Measurements from ENCODE around the gene DLX3.
"Not testable (repeated sequence)": the region's sequence is repeated elsewhere in the genome, so short reads cannot be mapped to it uniquely, and the experiment has no call there.

The DLX3 gene

DNA sequence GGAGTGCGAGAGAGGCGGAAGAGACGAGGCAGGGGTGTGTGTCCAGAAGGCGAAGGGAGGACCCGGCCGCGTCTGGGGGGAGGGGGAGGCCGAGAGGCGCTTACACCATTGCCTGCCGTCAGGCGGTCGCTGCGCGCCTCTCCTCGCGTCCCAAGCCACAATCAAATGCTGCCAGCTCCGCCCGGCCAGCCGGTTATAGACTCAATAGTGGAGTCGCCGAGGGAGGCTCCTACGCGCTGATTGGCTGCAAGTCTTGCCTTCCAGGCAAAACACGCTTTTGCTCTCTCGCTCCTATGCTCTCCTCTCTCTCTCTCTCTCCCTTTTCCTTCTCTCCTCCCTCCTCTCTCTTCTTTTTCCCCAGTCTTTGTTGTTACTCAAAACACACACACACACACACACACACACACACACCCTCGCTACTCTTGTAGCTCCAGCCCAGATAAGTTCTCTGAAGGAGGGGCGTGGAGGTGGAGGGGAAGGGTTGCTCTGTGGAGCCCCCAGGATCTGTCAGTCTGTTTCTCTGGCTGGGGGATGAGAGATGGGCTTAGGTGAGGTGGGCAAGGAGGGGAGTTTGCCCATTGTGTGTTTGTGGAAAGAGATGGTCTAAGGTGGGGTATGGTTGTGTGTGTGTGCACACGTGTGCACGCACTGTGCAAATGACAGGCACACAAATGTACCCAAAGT lies at the start of gene DLX3:
Gene DLX3 (minus strand): TSS at position 170 of the 684 bp plus-strand sequence. CDS start 226 bp downstream, outside the sequence.
- Histone ChIP-seq H3K4me1 (ENCODE audit: control insufficient read depth, insufficient read depth, low read length) (peaks cover 11% of the 10 kb centered on the region), H3K36me3 (ENCODE audit: control insufficient read depth, insufficient read depth, low read length) (no peaks in the 10 kb centered on the region), H3K4me3 (ENCODE audit: low read depth, low read length) (peak within 1 kb of the TSS; percentile 66), H3K9ac (ENCODE audit: low read depth, low read length) (no peak within 1 kb of the TSS), H3K9me3 (ENCODE audit: control insufficient read depth, insufficient read depth, low read length) (no peaks in the 10 kb centered on the region), H3K27me3 (ENCODE audit: control insufficient read depth, insufficient read depth, low read length) (peaks cover 97% of the 10 kb centered on the region)

GRCh38 chr17:50044483-50044882 lies 49.5 kb upstream of the DLX3 start:
- H3K4me1 ChIP-seq (ENCODE audit: control insufficient read depth, insufficient read depth, low read length) = no peaks in the 10 kb centered on the region
- H3K27me3 ChIP-seq (ENCODE audit: control insufficient read depth, insufficient read depth, low read length) = no peaks in the 10 kb centered on the region
- H3K36me3 ChIP-seq (ENCODE audit: control insufficient read depth, insufficient read depth, low read length) = no peaks in the 10 kb centered on the region
- H3K9ac ChIP-seq (ENCODE audit: low read depth, low read length) = no peak overlapping the region
- H3K4me3 ChIP-seq (ENCODE audit: low read depth, low read length) = no peak overlapping the region
- no peaks in the 10 kb centered on the region for H3K9me3 ChIP-seq (ENCODE audit: control insufficient read depth, insufficient read depth, low read length)

GRCh38 chr17:50043290-50044148 lies 48.5 kb upstream of the DLX3 start:
- Histone ChIP-seq H3K4me1 (ENCODE audit: control insufficient read depth, insufficient read depth, low read length) (no peaks in the 10 kb centered on the region), H3K9ac (ENCODE audit: low read depth, low read length) (no peak overlapping the region), H3K27me3 (ENCODE audit: control insufficient read depth, insufficient read depth, low read length) (no peaks in the 10 kb centered on the region), H3K36me3 (ENCODE audit: control insufficient read depth, insufficient read depth, low read length) (no peaks in the 10 kb centered on the region), H3K4me3 (ENCODE audit: low read depth, low read length) (no peak overlapping the region), H3K9me3 (ENCODE audit: control insufficient read depth, insufficient read depth, low read length) (no peaks in the 10 kb centered on the region)

GRCh38 chr17:50042211-50042610 lies 47.2 kb upstream of the DLX3 start:
- H3K27me3 ChIP-seq (ENCODE audit: control insufficient read depth, insufficient read depth, low read length) = no peaks in the 10 kb centered on the region
- no peak overlapping the region for H3K9ac ChIP-seq (ENCODE audit: low read depth, low read length)
- H3K9me3 ChIP-seq (ENCODE audit: control insufficient read depth, insufficient read depth, low read length) = no peaks in the 10 kb centered on the region
- H3K4me1 ChIP-seq (ENCODE audit: control insufficient read depth, insufficient read depth, low read length) = no peaks in the 10 kb centered on the region
- no peaks in the 10 kb centered on the region for H3K36me3 ChIP-seq (ENCODE audit: control insufficient read depth, insufficient read depth, low read length)
- no peak overlapping the region for H3K4me3 ChIP-seq (ENCODE audit: low read depth, low read length)

DNA sequence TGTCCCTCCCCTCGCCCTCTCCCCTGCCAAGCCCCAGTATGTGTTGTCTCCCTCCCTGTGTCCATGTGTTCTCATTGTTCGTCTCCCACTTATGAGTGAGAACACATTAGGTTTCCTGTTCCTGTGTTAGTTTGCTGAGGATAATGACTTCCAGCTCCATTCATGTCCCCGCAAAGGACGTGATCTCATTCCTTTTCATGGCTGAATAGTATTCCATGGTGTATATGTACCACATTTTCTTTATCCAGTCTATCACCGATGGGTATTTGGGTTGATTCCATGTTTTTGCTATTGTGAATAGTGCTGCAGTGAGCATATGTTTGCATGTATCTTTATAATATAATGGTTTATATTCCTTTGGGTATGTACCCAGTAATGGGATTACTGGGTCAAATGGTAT lies 45.5 kb upstream of the DLX3 start:
- not testable (repeated sequence) for H3K36me3 ChIP-seq (ENCODE audit: control insufficient read depth, insufficient read depth, low read length); H3K9me3 ChIP-seq (ENCODE audit: control insufficient read depth, insufficient read depth, low read length)

DNA sequence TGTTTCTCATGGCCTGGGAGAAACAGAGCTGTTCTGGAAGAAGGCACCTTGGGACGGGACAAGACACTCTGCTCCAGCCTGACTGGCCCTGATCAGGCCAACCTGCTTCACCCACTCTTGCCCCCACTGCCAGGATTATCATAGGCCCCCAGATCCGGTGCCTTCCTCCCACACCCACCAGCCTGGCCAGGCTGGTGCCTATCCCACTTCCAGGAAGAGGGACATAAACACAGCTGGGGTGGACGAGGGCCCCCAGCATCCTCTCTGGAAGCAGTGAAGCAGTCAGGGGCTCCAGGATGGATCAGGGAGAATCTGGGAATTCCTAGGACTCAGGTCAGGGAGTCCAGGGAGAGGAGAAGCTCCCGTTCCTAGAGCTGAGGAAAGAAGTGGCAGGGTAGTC lies 44.0 kb upstream of the DLX3 start:
- no peaks in the 10 kb centered on the region for H3K27me3 ChIP-seq (ENCODE audit: control insufficient read depth, insufficient read depth, low read length)
- no peak overlapping the region for H3K9ac ChIP-seq (ENCODE audit: low read depth, low read length)
- H3K4me1 ChIP-seq (ENCODE audit: control insufficient read depth, insufficient read depth, low read length) = no peaks in the 10 kb centered on the region
- no peak overlapping the region for H3K4me3 ChIP-seq (ENCODE audit: low read depth, low read length)
- no peaks in the 10 kb centered on the region for H3K36me3 ChIP-seq (ENCODE audit: control insufficient read depth, insufficient read depth, low read length)
- H3K9me3 ChIP-seq (ENCODE audit: control insufficient read depth, insufficient read depth, low read length) = no peaks in the 10 kb centered on the region

More for the DNA sequence above, 45.5 kb upstream of the DLX3 start:
- not testable (repeated sequence) for H3K27me3 ChIP-seq (ENCODE audit: control insufficient read depth, insufficient read depth, low read length); H3K4me1 ChIP-seq (ENCODE audit: control insufficient read depth, insufficient read depth, low read length); H3K4me3 ChIP-seq (ENCODE audit: low read depth, low read length); H3K9ac ChIP-seq (ENCODE audit: low read depth, low read length)

GRCh38 chr17:50037321-50038107 lies 42.5 kb upstream of the DLX3 start:
- Histone ChIP-seq H3K4me3 (ENCODE audit: low read depth, low read length) (no peak overlapping the region), H3K36me3 (ENCODE audit: control insufficient read depth, insufficient read depth, low read length) (no peaks in the 10 kb centered on the region), H3K27me3 (ENCODE audit: control insufficient read depth, insufficient read depth, low read length) (no peaks in the 10 kb centered on the region), H3K9me3 (ENCODE audit: control insufficient read depth, insufficient read depth, low read length) (no peaks in the 10 kb centered on the region), H3K4me1 (ENCODE audit: control insufficient read depth, insufficient read depth, low read length) (no peaks in the 10 kb centered on the region), H3K9ac (ENCODE audit: low read depth, low read length) (no peak overlapping the region)

- Histone ChIP-seq H3K4me3 (ENCODE audit: low read depth, low read length) (no peak overlapping the region), H3K4me1 (ENCODE audit: control insufficient read depth, insufficient read depth, low read length) (no peaks in the 10 kb centered on the region), H3K9ac (ENCODE audit: low read depth, low read length) (no peak overlapping the region), H3K36me3 (ENCODE audit: control insufficient read depth, insufficient read depth, low read length) (no peaks in the 10 kb centered on the region), H3K9me3 (ENCODE audit: control insufficient read depth, insufficient read depth, low read length) (no peaks in the 10 kb centered on the region), H3K27me3 (ENCODE audit: control insufficient read depth, insufficient read depth, low read length) (no peaks in the 10 kb centered on the region)
Observed at GRCh38 chr17:50036455-50037261, 41.6 kb upstream of the DLX3 start.

GRCh38 chr17:50035945-50036344 lies 40.9 kb upstream of the DLX3 start:
- Histone ChIP-seq H3K4me1 (ENCODE audit: control insufficient read depth, insufficient read depth, low read length) (no peaks in the 10 kb centered on the region), H3K36me3 (ENCODE audit: control insufficient read depth, insufficient read depth, low read length) (no peaks in the 10 kb centered on the region), H3K9me3 (ENCODE audit: control insufficient read depth, insufficient read depth, low read length) (no peaks in the 10 kb centered on the region)

GRCh38 chr17:50035421-50035879 lies 40.4 kb upstream of the DLX3 start:
- Histone ChIP-seq H3K4me1 (ENCODE audit: control insufficient read depth, insufficient read depth, low read length) (no peaks in the 10 kb centered on the region), H3K9me3 (ENCODE audit: control insufficient read depth, insufficient read depth, low read length) (no peaks in the 10 kb centered on the region), H3K27me3 (ENCODE audit: control insufficient read depth, insufficient read depth, low read length) (no peaks in the 10 kb centered on the region), H3K9ac (ENCODE audit: low read depth, low read length) (no peak overlapping the region), H3K4me3 (ENCODE audit: low read depth, low read length) (no peak overlapping the region), H3K36me3 (ENCODE audit: control insufficient read depth, insufficient read depth, low read length) (no peaks in the 10 kb centered on the region)

More at GRCh38 chr17:50035945-50036344, 40.9 kb upstream of the DLX3 start:
- Histone ChIP-seq H3K4me3 (ENCODE audit: low read depth, low read length) (no peak overlapping the region), H3K27me3 (ENCODE audit: control insufficient read depth, insufficient read depth, low read length) (no peaks in the 10 kb centered on the region), H3K9ac (ENCODE audit: low read depth, low read length) (no peak overlapping the region)

Data from iPS-15b (cell line).